ENCODE measurements around the gene SRBD1. TPM values are rescaled to one million over a fixed set of nuclear protein-coding genes. Genes with fewer than 3 reads are reported as not detected.

The SRBD1 gene
- total RNA-seq, 4 donors from 2014 or later: 7.2 to 12.9 (median 9.9) TPM

GRCh38 chr2:45442026-45442425, 169.0 kb downstream of the SRBD1 start:
- intact Hi-C loops (cut with DNase I; ENCODE audit: low total_unique reads): no loop called here
- 94 to 97% methylated on average over 3 of the region's 3 CpGs for WGBS, 2 donors
- no peak for DNase-seq (ENCODE audit: low spot score in 2 of 2)
- no peak for TF ChIP-seq CTCF (IDR thresholded peaks at IDR 0.05)
- no peak for TF ChIP-seq POLR2A (IDR thresholded peaks at IDR 0.05)
- H3K4me3 ChIP-seq (ENCODE audit: low read depth, poor library complexity, severe bottlenecking): no peak overlapping the region

- intact Hi-C loops (cut with DNase I; ENCODE audit: low total_unique reads): no loop called here
- WGBS, 2 donors: 84 to 88% methylated on average over 3 of the region's 3 CpGs
- TF ChIP-seq POLR2A (IDR thresholded peaks at IDR 0.05): no peak
- no peak for TF ChIP-seq CTCF (IDR thresholded peaks at IDR 0.05)
- no peak overlapping the region for H3K4me3 ChIP-seq (ENCODE audit: low read depth, poor library complexity, severe bottlenecking)
- DNase-seq (ENCODE audit: low spot score in 2 of 2): no peak
Measured at GRCh38 chr2:45441571-45441970, 169.5 kb downstream of the SRBD1 start.

- 92 to 94% methylated on average over 6 of the region's 6 CpGs for WGBS, 2 donors
- DNase-seq (ENCODE audit: low spot score in 2 of 2): no peak
- H3K4me3 ChIP-seq (ENCODE audit: low read depth, poor library complexity, severe bottlenecking): no peak overlapping the region
- intact Hi-C loops (cut with DNase I; ENCODE audit: low total_unique reads): no loop called here
- TF ChIP-seq POLR2A (IDR thresholded peaks at IDR 0.05) (no peak), CTCF (IDR thresholded peaks at IDR 0.05) (no peak)
Measured at GRCh38 chr2:45439788-45440773, 171.0 kb downstream of the SRBD1 start.

GRCh38 chr2:45438872-45439665, 172.0 kb downstream of the SRBD1 start:
- DNase-seq (ENCODE audit: low spot score in 2 of 2): no peak
- intact Hi-C loops (cut with DNase I; ENCODE audit: low total_unique reads): no loop called here
- 96 to 97% methylated on average over 3 of the region's 3 CpGs for WGBS, 2 donors
- no peak overlapping the region for H3K4me3 ChIP-seq (ENCODE audit: low read depth, poor library complexity, severe bottlenecking)
- no peak for TF ChIP-seq CTCF (IDR thresholded peaks at IDR 0.05)
- TF ChIP-seq POLR2A (IDR thresholded peaks at IDR 0.05): no peak

DNA sequence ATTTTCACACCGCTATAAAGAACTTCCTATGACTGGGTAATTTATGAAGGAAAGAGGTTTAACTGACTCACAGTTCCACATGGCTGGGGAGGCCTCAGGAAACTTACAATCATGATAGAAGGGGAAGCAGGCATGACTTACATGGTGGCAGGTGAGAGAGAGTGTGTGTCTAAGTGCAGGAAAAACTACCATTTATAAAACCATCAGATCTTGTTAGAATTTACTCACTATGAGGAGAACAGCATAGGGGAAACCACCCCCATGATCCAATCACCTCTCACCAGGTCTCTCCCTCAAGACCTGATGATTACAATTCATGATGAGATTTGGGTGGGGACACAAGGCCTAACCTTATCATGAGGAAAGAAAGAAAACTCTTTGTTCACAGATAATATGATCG, 174.6 kb downstream of the SRBD1 start:
- TF ChIP-seq CTCF (IDR thresholded peaks at IDR 0.05) (no peak), POLR2A (IDR thresholded peaks at IDR 0.05) (no peak)
- DNase-seq (ENCODE audit: low spot score in 2 of 2): no peak
- no peak overlapping the region for H3K4me3 ChIP-seq (ENCODE audit: low read depth, poor library complexity, severe bottlenecking)
- WGBS, 2 donors: 94 to 95% methylated on average over 2 of the region's 2 CpGs
- intact Hi-C loops (cut with DNase I; ENCODE audit: low total_unique reads): no loop called here

All from lower leg skin (tissue), 4 donors.